Ovary (tissue), 3 donors: ENCODE results near the gene ARHGEF7.

Experiments
- POLR2A ChIP-seq: fragments of 450-650 bp; IDR thresholded peaks from one replicate; pipeline ENCODE4 v1.6.1; 2017; ENCODE audit warnings: antibody characterized with exemption, mild to moderate bottlenecking, moderate library complexity
- TF ChIP-seq, protein P1 (sequence below), 3 donors: fragments of 450-650 bp in 2 of 3; fragments of 200-600 bp in 1 of 3; IDR thresholded peaks; one replicate each; pipeline versions ENCODE4 v1.5.1 to v1.8.0; 2016 to 2022; ENCODE audit warnings: antibody characterized with exemption in 3 of 3, mild to moderate bottlenecking in 1 of 3
- donor health status: DM: no; HTN: no; CAD: no.

DNA sequence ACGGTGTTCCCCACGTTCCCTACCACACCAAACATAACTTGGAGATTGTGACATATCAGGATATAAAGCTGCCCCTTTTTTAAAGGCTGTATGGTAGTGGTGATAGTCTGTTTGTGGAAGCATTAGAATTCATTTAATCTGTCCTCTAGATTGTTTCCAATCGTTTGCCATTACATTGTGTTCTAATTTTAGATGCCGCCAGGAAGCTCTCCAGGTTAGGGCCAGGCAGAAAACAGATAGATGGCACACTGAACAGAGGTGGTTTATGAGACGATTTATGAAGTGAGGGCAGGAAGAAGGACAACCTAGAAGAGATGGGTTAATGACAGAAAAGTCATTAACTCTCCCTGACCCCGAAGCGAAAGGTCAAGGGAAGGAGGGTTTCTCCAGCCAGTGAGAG, 30.0 kb downstream of the ARHGEF7 start:
- TF ChIP-seq, protein P1, sequence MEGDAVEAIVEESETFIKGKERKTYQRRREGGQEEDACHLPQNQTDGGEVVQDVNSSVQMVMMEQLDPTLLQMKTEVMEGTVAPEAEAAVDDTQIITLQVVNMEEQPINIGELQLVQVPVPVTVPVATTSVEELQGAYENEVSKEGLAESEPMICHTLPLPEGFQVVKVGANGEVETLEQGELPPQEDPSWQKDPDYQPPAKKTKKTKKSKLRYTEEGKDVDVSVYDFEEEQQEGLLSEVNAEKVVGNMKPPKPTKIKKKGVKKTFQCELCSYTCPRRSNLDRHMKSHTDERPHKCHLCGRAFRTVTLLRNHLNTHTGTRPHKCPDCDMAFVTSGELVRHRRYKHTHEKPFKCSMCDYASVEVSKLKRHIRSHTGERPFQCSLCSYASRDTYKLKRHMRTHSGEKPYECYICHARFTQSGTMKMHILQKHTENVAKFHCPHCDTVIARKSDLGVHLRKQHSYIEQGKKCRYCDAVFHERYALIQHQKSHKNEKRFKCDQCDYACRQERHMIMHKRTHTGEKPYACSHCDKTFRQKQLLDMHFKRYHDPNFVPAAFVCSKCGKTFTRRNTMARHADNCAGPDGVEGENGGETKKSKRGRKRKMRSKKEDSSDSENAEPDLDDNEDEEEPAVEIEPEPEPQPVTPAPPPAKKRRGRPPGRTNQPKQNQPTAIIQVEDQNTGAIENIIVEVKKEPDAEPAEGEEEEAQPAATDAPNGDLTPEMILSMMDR (IDR thresholded peaks at IDR 0.05) = no peak
- no peak for TF ChIP-seq POLR2A
